Neural progenitor cell (in vitro differentiated cells): ENCODE data around the gene SH3BP5.

ENCODE experiments used
- EZH2 ChIP-seq: fragments of 200-600 bp; sonication (generic); IDR thresholded peaks from 2 replicates; pipeline ENCODE4 v1.6.1; 2017; ENCODE audit warnings: antibody characterized with exemption, mild to moderate bottlenecking, moderate library complexity
- EZH2phosphoT487 ChIP-seq: fragments of 200-600 bp; sonication (generic); IDR thresholded peaks from 2 replicates; pipeline ENCODE4 v1.6.1; 2017; ENCODE audit warnings: antibody characterized with exemption
- TF ChIP-seq, protein P1 (sequence below): fragments of 200-600 bp; sonication (generic); IDR thresholded peaks from 2 replicates; pipeline ENCODE4 v1.5.1; 2017; ENCODE audit warnings: antibody characterized with exemption, mild to moderate bottlenecking

DNA sequence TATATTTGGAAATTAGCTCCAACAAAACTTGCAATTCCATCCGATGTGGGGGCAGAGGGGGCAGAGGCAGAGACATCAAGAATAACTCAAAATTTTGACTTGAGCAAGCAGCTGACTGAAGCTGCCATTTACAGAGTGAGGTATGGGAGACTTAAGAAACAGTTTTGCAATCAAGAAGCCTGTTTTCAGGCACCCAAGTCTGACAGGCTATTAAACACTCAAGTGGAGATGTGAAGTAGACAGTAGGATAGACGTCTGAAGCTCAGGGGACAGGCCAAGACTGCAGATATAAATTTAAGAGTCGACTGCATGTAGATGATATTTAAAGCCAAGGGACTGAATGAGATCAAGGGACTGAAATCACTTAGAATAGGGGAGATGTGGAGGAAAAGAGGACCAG is 9.9 kb upstream of the SH3BP5 start:
- TF ChIP-seq, protein P1, sequence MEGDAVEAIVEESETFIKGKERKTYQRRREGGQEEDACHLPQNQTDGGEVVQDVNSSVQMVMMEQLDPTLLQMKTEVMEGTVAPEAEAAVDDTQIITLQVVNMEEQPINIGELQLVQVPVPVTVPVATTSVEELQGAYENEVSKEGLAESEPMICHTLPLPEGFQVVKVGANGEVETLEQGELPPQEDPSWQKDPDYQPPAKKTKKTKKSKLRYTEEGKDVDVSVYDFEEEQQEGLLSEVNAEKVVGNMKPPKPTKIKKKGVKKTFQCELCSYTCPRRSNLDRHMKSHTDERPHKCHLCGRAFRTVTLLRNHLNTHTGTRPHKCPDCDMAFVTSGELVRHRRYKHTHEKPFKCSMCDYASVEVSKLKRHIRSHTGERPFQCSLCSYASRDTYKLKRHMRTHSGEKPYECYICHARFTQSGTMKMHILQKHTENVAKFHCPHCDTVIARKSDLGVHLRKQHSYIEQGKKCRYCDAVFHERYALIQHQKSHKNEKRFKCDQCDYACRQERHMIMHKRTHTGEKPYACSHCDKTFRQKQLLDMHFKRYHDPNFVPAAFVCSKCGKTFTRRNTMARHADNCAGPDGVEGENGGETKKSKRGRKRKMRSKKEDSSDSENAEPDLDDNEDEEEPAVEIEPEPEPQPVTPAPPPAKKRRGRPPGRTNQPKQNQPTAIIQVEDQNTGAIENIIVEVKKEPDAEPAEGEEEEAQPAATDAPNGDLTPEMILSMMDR = no peak
- TF ChIP-seq EZH2 = no peak
- no peak for TF ChIP-seq EZH2phosphoT487
